Naive B cell (primary cell): ENCODE measurements around the gene LIX1L. TPM values are rescaled to one million over a fixed set of nuclear protein-coding genes. Genes with fewer than 3 reads are reported as not detected.
A peak's percentile ranks its signal among the peaks of the same experiment; 100 is the strongest.
"Not testable (repeated sequence)": the region's sequence is repeated elsewhere in the genome, so short reads cannot be mapped to it uniquely, and the experiment has no call there.

Experiments
- ATAC-seq, 2 donors: fragments of 150-1000 bp; cut with Tn5 transposase; 2 replicates each; pipeline ENCODE4 v1.10.0; 2021; ENCODE audit warnings: low read depth in 2 of 2, mild to moderate bottlenecking in 2 of 2, moderate library complexity in 2 of 2
- DNase-seq: peaks from one replicate; pipeline ENCODE4 v3.0.0; 2022
- H3K27ac Mint-ChIP-seq, 6 donors: one replicate each; pipeline ENCODE4 v1.8.0; 2020 to 2022; ENCODE audit warnings: mild to moderate bottlenecking in 6 of 6, mixed read lengths in 6 of 6, moderate library complexity in 5 of 6, inconsistent platforms in 2 of 6
- H3K27me3 Mint-ChIP-seq, 3 donors: one replicate each; pipeline ENCODE4 v1.8.0; 2021 to 2022; ENCODE audit warnings: mixed read lengths in 3 of 3, mild to moderate bottlenecking in 1 of 3
- H3K36me3 Mint-ChIP-seq, 2 donors: one replicate each; pipeline ENCODE4 v1.8.0; 2020 to 2022; ENCODE audit warnings: mixed read lengths in 2 of 2, inconsistent platforms in 1 of 2, mild to moderate bottlenecking in 1 of 2
- H3K4me1 Mint-ChIP-seq, 3 donors: one replicate each; pipeline ENCODE4 v1.8.0; 2020 to 2022; ENCODE audit warnings: mixed read lengths in 3 of 3, inconsistent platforms in 1 of 3, mild to moderate bottlenecking in 1 of 3, moderate library complexity in 1 of 3
- H3K4me3 Mint-ChIP-seq, 8 donors: one replicate each; pipeline ENCODE4 v1.8.0; 2020 to 2022; ENCODE audit warnings: mild to moderate bottlenecking in 8 of 8, mixed read lengths in 8 of 8, moderate library complexity in 8 of 8, inconsistent platforms in 2 of 8
- H3K9me3 Mint-ChIP-seq, 7 donors: one replicate each; pipeline ENCODE4 v1.8.0; 2020 to 2022; ENCODE audit warnings: mixed read lengths in 7 of 7, mild to moderate bottlenecking in 5 of 7, inconsistent platforms in 2 of 7, moderate library complexity in 1 of 7
- polyA plus RNA-seq, 6 donors: library from polyadenylated mRNA; unstranded; fragments of 300-500 nt; fragmentation: Illumina TruSeq; gene quantifications; one replicate each; pipeline ENCODE4 v1.2.3, GENCODE V29; 2021; ENCODE audit warnings: low read depth in 6 of 6

The LIX1L gene
- polyA plus RNA-seq, 6 donors from 2014 or later: 10.6 to 14.2 (median 12.7) TPM

DNA sequence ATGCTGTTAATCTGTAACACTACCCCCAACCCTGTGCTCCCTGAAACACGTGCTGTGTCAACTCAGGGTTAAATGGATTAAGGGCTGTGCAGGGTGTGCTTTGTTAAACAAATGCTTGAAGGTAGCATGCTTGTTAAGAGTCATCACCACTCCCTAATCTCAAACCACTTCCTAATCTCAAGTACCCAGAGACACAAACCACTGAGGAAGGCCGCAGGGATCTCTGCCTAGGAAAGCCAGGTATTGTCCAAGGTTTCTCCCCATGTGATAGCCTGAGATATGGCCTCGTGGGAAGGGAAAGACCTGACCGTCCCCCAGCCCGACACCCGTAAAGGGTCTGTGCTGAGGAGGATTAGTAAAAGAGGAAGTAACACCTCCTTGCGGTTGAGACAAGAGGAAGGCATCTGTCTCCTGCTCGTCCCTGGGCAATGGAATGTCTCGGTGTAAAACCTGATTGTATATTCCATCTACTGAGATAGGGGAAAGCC lies 25.3 kb downstream of the LIX1L start:
- Mint-ChIP-seq H3K27ac (peak overlapping the region; percentile 81 to 95 (median 93)), H3K4me1 (peaks cover 25 to 42% (median 37%) of the 10 kb centered on the region in 3 donors), H3K4me3 (peak overlapping the region; percentile 31 to 79 (median 58))
- H3K36me3 Mint-ChIP-seq, H3K27me3 Mint-ChIP-seq, H3K9me3 Mint-ChIP-seq: not testable (repeated sequence)
- peak; percentile 61 to 71 for ATAC-seq
- peak; percentile 77 for DNase-seq

- ATAC-seq: no peak
- Mint-ChIP-seq H3K4me1 (peaks cover 20 to 35% (median 35%) of the 10 kb centered on the region in 3 donors), H3K27ac (peak overlapping the region in 4 of 6 donors; percentile 54 to 94 (median 91)), H3K9me3 (no peaks in the 10 kb centered on the region), H3K4me3 (peak overlapping the region in 4 of 8 donors; percentile 78 to 89 (median 83)), H3K27me3 (no peaks in the 10 kb centered on the region), H3K36me3 (peaks cover 0 to 6% of the 10 kb centered on the region in 2 donors)
- no peak for DNase-seq
Measured at GRCh38 chr1:145927916-145928643, 29.7 kb downstream of the LIX1L start.

- Mint-ChIP-seq H3K36me3 (peaks cover 0 to 6% of the 10 kb centered on the region in 2 donors), H3K4me3 (peak within 1 kb of the TSS in 2 of 8 donors; percentile 78 to 81), H3K4me1 (peaks cover 14 to 32% (median 26%) of the 10 kb centered on the region in 3 donors), H3K27me3 (no peaks in the 10 kb centered on the region), H3K27ac (peak within 1 kb of the TSS in 3 of 6 donors; percentile 47 to 94 (median 54)), H3K9me3 (no peaks in the 10 kb centered on the region)
- DNase-seq: peak; percentile 96
- ATAC-seq: peak; percentile 95 to 96
Measured at GRCh38 chr1:145927063-145927886, 30.5 kb downstream of the LIX1L start, which contains the start of gene RBM8A. Gene RBM8A (minus strand): TSS chr1:145927484. CDS start chr1:145927426, 58 bp downstream.

DNA sequence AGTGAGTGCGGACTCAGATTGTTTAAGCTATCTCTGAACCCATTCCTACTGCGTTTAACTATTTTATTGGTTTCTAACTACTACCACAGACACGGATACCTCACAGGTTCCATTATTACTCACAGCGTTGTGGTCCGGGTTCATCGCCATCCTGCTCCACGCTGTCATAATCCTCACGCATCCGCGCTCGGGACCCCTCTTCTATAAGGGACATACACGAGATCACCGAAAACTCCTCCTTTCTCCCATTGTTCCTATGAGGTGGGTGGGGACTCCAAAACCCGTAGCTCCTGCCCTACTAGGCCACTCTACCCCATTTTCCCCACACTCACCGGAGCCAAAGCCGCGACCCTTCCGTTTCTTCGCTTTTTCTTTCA lies 31.1 kb downstream of the LIX1L start:
- Mint-ChIP-seq H3K4me1 (peaks cover 13 to 26% (median 20%) of the 10 kb centered on the region in 3 donors), H3K36me3 (peaks cover 0 to 6% of the 10 kb centered on the region in 2 donors), H3K27ac (no peak overlapping the region), H3K4me3 (no peak overlapping the region), H3K9me3 (no peaks in the 10 kb centered on the region), H3K27me3 (no peaks in the 10 kb centered on the region)
- ATAC-seq (peak in 1 of 2 donors; percentile 0), DNase-seq (no peak)

DNA sequence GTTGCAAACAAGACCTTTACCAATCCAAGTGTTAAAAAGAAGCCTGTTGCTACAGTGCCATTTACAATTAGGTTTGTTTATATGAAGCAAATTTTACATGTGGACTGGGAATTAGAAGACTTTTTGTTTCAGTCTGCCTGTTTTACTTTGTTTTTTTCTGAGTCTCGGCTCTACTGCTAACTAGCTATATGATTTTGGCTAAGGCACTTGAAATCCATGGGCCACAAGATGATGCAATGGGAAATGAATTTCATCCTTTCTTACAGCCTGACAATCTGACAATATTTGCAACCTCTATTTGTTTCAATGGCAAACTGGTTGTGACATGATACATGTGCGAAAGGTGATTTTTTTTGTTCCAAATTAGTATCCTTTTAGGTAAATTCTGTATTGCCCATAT lies 35.6 kb downstream of the LIX1L start:
- ATAC-seq: no peak
- H3K27ac Mint-ChIP-seq: no peak overlapping the region

GRCh38 chr1:145920297-145920696 lies 37.5 kb downstream of the LIX1L start:
- peak overlapping the region in 2 of 6 donors; percentile 34 to 79 for H3K27ac Mint-ChIP-seq

More for the DNA sequence above, 35.6 kb downstream of the LIX1L start:
- Mint-ChIP-seq H3K9me3 (no peaks in the 10 kb centered on the region), H3K27me3 (no peaks in the 10 kb centered on the region), H3K4me3 (no peak overlapping the region), H3K4me1 (peaks cover 25 to 28% (median 26%) of the 10 kb centered on the region in 3 donors), H3K36me3 (peaks cover 0 to 6% of the 10 kb centered on the region in 2 donors)
- DNase-seq: no peak

GRCh38 chr1:145918992-145919939 lies 38.6 kb downstream of the LIX1L start:
- DNase-seq: no peak
- peaks cover 38 to 43% (median 40%) of the 10 kb centered on the region in 3 donors for H3K4me1 Mint-ChIP-seq
- peak; percentile 1 to 3 for ATAC-seq

More at GRCh38 chr1:145920297-145920696, 37.5 kb downstream of the LIX1L start:
- H3K27me3 Mint-ChIP-seq, DNase-seq, ATAC-seq, H3K9me3 Mint-ChIP-seq: not testable (repeated sequence)
- H3K36me3 Mint-ChIP-seq: peaks cover 10 to 16% of the 10 kb centered on the region in 2 donors
- H3K4me3 Mint-ChIP-seq: peak overlapping the region in 7 of 8 donors; percentile 91 to 99 (median 96)
- H3K4me1 Mint-ChIP-seq: peaks cover 31 to 41% (median 38%) of the 10 kb centered on the region in 3 donors

DNA sequence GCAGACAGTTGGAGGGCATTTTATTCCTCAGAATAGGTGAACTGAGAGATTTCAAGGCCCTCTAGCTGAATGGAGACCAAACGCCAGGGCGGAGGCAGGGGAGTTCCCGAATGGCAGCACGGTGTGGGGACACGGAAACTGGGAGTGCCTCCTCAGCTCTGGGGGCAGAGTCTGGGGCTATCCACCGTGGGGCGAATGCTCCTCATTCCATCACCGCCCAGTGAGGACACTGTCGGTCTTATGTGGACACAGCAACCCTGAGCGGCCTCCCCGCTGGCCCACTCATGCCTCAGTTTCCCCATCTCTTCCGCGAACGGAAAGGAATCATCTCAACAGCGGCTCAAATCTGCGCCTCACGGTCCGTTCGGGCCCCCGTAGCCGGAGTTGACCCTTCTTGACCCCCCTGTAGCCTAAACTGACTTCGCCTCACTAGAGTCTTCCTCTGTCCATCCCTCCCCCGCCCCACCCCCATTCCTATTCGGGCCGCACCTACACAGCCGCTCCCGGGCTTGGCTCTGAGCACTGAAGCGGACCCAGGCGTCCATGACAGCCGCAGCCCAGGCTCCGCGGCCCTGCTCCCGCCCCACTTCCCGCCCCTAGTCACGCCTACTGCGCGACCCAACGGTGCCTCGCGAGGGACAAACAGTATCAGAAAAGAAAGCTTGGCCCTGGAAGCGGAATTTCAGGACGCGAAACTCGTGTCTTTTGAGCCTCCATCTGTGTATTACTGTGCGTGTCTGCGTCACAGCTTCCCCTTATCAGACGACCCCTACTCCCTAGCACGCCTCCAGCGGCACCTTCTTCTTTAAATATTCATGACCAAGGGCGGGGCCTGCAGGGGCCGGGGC lies 39.4 kb downstream of the LIX1L start, which contains the start of gene PEX11B:
TSS of gene PEX11B (minus strand) at position 574 of the 848 bp plus-strand sequence. CDS start at position 545, 29 bp downstream.
- peak; percentile 86 to 89 for ATAC-seq
- DNase-seq: peak; percentile 91

More at GRCh38 chr1:145918992-145919939, 38.6 kb downstream of the LIX1L start:
- no peaks in the 10 kb centered on the region for H3K27me3 Mint-ChIP-seq
- H3K9me3 Mint-ChIP-seq: no peaks in the 10 kb centered on the region
- peak overlapping the region; percentile 78 to 96 (median 94) for H3K27ac Mint-ChIP-seq
- peak overlapping the region; percentile 91 to 99 (median 96) for H3K4me3 Mint-ChIP-seq
- peaks cover 13 to 24% of the 10 kb centered on the region in 2 donors for H3K36me3 Mint-ChIP-seq

DNA sequence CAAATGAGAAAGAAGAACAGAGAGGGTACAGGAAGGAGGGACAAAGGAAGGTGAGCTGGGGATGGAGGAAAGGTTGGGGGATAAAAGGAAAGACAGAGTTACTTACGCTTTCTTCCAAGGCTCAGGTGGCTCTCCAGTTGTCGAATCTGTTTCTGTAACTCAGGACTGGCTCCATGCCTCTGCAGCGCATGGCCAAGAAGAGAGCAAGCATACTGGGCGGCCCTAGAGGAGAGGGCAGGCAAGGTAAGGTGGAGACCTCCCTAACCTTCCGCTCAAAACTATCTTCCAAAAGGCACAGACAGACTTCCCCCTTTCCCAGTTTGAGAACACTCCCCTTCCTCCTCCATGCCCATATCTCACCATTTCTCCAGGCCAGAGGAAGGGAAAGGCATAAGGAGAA lies 40.2 kb downstream of the LIX1L start:
- ATAC-seq: no peak

More for the DNA sequence above, 39.4 kb downstream of the LIX1L start, which contains the start of gene PEX11B:
- no peaks in the 10 kb centered on the region for H3K27me3 Mint-ChIP-seq
- H3K4me1 Mint-ChIP-seq: peaks cover 42 to 48% (median 43%) of the 10 kb centered on the region in 3 donors
- H3K27ac Mint-ChIP-seq: peak within 1 kb of the TSS; percentile 88 to 96 (median 94)
- H3K9me3 Mint-ChIP-seq: no peaks in the 10 kb centered on the region
- peak within 1 kb of the TSS; percentile 91 to 99 (median 96) for H3K4me3 Mint-ChIP-seq
- peaks cover 13 to 31% of the 10 kb centered on the region in 2 donors for H3K36me3 Mint-ChIP-seq

DNA sequence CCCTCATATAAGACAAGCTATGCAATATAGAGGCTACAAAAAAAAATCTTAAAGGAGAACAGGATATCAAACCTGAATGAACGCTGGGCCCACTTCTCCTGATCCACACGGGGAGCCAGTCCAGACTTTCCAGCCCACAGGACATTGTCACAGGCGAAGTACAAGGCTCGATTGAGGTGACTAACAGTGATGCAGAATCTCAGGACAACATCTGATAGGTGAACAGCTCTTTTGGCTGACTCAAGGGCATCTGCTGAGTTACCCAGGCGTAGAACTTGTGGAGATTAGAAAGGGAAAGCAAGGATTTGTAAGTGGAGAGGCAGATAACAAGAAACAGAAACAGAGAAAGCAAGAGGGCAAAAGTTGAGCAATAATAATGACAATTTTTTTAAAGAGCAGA lies 41.1 kb downstream of the LIX1L start:
- Mint-ChIP-seq H3K27me3 (no peaks in the 10 kb centered on the region), H3K4me1 (peaks cover 42 to 54% (median 44%) of the 10 kb centered on the region in 3 donors), H3K4me3 (peak overlapping the region; percentile 61 to 97 (median 90)), H3K9me3 (no peaks in the 10 kb centered on the region), H3K36me3 (peaks cover 18 to 34% of the 10 kb centered on the region in 2 donors), H3K27ac (peak overlapping the region in 4 of 6 donors; percentile 30 to 94 (median 82))
- DNase-seq (no peak), ATAC-seq (no peak)

More for the DNA sequence above, 40.2 kb downstream of the LIX1L start:
- peaks cover 13 to 31% of the 10 kb centered on the region in 2 donors for H3K36me3 Mint-ChIP-seq
- H3K4me3 Mint-ChIP-seq: peak overlapping the region; percentile 91 to 99 (median 96)
- H3K9me3 Mint-ChIP-seq: no peaks in the 10 kb centered on the region
- peak overlapping the region in 5 of 6 donors; percentile 92 to 96 (median 94) for H3K27ac Mint-ChIP-seq
- H3K4me1 Mint-ChIP-seq: peaks cover 37 to 48% (median 42%) of the 10 kb centered on the region in 3 donors
- DNase-seq: no peak
- no peaks in the 10 kb centered on the region for H3K27me3 Mint-ChIP-seq

- Mint-ChIP-seq H3K4me1 (peaks cover 21 to 33% (median 29%) of the 10 kb centered on the region in 3 donors), H3K36me3 (peaks cover 18 to 45% of the 10 kb centered on the region in 2 donors), H3K9me3 (no peaks in the 10 kb centered on the region), H3K27ac (no peak overlapping the region), H3K4me3 (no peak overlapping the region), H3K27me3 (no peaks in the 10 kb centered on the region)
- DNase-seq: no peak
- ATAC-seq: peak in 1 of 2 donors; percentile 41
Measured at GRCh38 chr1:145912128-145912641, 45.6 kb downstream of the LIX1L start.
